SU-DHL-6 (cell line): ENCODE data around the gene DDAH2.

Experiments
- EZH2phosphoT487 ChIP-seq: fragments of 200-600 bp; sonication (generic), shearing (Covaris generic); conservative IDR thresholded peaks from 2 replicates; pipeline ENCODE4 v1.6.1; 2018; ENCODE audit warnings: mild to moderate bottlenecking, antibody characterized with exemption, low read length, moderate library complexity, mixed read lengths
- TF ChIP-seq, protein P1 (sequence below): fragments of 200-600 bp; sonication (generic); IDR thresholded peaks from one replicate; pipeline ENCODE4 v1.5.1; 2017; ENCODE audit warnings: antibody characterized with exemption, mild to moderate bottlenecking, low read length, moderate library complexity; ENCODE audit not compliant: insufficient read depth, poor library complexity, severe bottlenecking

DNA sequence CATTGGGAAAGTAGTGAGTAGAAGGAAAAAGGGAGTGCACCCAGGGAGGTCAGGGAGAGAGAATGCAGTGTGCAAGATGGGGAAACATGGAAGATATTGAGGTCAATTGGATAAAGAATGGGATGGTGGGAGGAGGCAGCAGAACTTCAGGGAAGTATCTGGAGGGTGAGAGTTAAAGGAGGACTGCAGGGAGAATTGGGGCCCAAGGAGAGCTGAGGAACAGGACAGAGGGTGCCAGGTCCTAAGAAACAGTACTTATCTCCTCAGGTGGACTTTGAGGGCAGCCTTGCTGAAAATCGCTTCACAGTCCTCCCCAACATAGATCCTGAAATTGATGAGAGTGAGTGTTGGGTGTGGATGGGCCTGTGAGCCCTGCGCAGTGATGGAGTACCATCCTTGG, 29.2 kb upstream of the DDAH2 start:
- TF ChIP-seq, protein P1, sequence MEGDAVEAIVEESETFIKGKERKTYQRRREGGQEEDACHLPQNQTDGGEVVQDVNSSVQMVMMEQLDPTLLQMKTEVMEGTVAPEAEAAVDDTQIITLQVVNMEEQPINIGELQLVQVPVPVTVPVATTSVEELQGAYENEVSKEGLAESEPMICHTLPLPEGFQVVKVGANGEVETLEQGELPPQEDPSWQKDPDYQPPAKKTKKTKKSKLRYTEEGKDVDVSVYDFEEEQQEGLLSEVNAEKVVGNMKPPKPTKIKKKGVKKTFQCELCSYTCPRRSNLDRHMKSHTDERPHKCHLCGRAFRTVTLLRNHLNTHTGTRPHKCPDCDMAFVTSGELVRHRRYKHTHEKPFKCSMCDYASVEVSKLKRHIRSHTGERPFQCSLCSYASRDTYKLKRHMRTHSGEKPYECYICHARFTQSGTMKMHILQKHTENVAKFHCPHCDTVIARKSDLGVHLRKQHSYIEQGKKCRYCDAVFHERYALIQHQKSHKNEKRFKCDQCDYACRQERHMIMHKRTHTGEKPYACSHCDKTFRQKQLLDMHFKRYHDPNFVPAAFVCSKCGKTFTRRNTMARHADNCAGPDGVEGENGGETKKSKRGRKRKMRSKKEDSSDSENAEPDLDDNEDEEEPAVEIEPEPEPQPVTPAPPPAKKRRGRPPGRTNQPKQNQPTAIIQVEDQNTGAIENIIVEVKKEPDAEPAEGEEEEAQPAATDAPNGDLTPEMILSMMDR = no peak
- TF ChIP-seq EZH2phosphoT487 = no peak
